Natural killer cell (primary cell): ENCODE data around the gene SRMS. TPM values are rescaled to one million over a fixed set of nuclear protein-coding genes. Genes with fewer than 3 reads are reported as not detected.

ENCODE experiments used
- ATAC-seq, 3 donors: fragments of 150-1000 bp in 2 of 3; fragments of 200-7000 bp in 1 of 3; cut with Tn5 transposase; 1 replicate in 1 of 3; 2 replicates in 2 of 3; pipeline ENCODE4 v1.10.0; 2021; ENCODE audit warnings: mild to moderate bottlenecking in 2 of 3, moderate library complexity in 2 of 3
- DNase-seq, 2 donors: peaks; one replicate each; pipeline versions ENCODE4 v3.0.0 to v3.0.0-alpha.2; 2013 to 2021; ENCODE audit warnings: mixed read lengths in 1 of 2
- H3K27ac ChIP-seq: one replicate; pipeline ENCODE4 v1.5.1; 2013; ENCODE audit warnings: mild to moderate bottlenecking, low read length
- H3K27me3 ChIP-seq: one replicate; pipeline ENCODE4 v1.6.1; 2013; ENCODE audit warnings: low read length; ENCODE audit not compliant: control insufficient read depth, insufficient read depth
- H3K36me3 ChIP-seq: one replicate; pipeline ENCODE4 v1.6.1; 2013; ENCODE audit warnings: low read length; ENCODE audit not compliant: control insufficient read depth, insufficient read depth
- H3K4me1 ChIP-seq: one replicate; pipeline ENCODE4 v1.6.1; 2013; ENCODE audit warnings: low read length; ENCODE audit not compliant: control insufficient read depth, insufficient read depth
- H3K4me3 ChIP-seq: one replicate; pipeline ENCODE4 v1.5.1; 2013; ENCODE audit warnings: low read length
- H3K9me3 ChIP-seq: one replicate; pipeline ENCODE4 v1.6.1; 2013; ENCODE audit warnings: low read length; ENCODE audit not compliant: control insufficient read depth, insufficient read depth
- H3K27ac Mint-ChIP-seq, 2 donors: one replicate each; pipeline ENCODE4 v1.8.0; 2022; ENCODE audit warnings: mild to moderate bottlenecking in 2 of 2, mixed read lengths in 2 of 2, moderate library complexity in 1 of 2
- H3K27me3 Mint-ChIP-seq, 2 donors: one replicate each; pipeline ENCODE4 v1.8.0; 2022; ENCODE audit warnings: low read depth in 2 of 2, mixed read lengths in 2 of 2
- H3K36me3 Mint-ChIP-seq: one replicate; pipeline ENCODE4 v1.8.0; 2022; ENCODE audit warnings: mixed read lengths
- H3K4me1 Mint-ChIP-seq, 2 donors: one replicate each; pipeline ENCODE4 v1.8.0; 2022; ENCODE audit warnings: mixed read lengths in 2 of 2
- H3K4me3 Mint-ChIP-seq: one replicate; pipeline ENCODE4 v1.8.0; 2022; ENCODE audit warnings: mild to moderate bottlenecking, moderate library complexity, mixed read lengths
- H3K9me3 Mint-ChIP-seq, 2 donors: one replicate each; pipeline ENCODE4 v1.8.0; 2022; ENCODE audit warnings: mixed read lengths in 2 of 2
- CTCF ChIP-seq: fragments of 200-600 bp; IDR thresholded peaks from one replicate; pipeline ENCODE4 v1.8.0; 2022; ENCODE audit warnings: antibody characterized with exemption
- WGBS: methylation state at CpG from one replicate; pipeline ENCODE4 v1.1.7; 2013; ENCODE audit warnings: missing lambda C conversion rate; ENCODE audit not compliant: insufficient coverage; 5-methylcytosine and 5-hydroxymethylcytosine counted together
- intact Hi-C: fragments of 100-400 bp; cut with micrococcal nuclease; formaldehyde crosslinking; loops from one replicate; pipeline ENCODE4 v1.14.2; 2022
- total RNA-seq, 4 donors: library from RNA; stranded (reverse); fragments of 120-200 nt in 1 of 4; gene quantifications; one replicate each; pipeline versions ENCODE4 v1.2.3 to v1.2.4, GENCODE V29; 2013 to 2022

SRMS gene
- total RNA-seq, 3 donors from 2014 or later (not counting 1 experiment from before 2014, with no cell fraction given) = 0.16 to 0.23 TPM; not detected in 1

DNA sequence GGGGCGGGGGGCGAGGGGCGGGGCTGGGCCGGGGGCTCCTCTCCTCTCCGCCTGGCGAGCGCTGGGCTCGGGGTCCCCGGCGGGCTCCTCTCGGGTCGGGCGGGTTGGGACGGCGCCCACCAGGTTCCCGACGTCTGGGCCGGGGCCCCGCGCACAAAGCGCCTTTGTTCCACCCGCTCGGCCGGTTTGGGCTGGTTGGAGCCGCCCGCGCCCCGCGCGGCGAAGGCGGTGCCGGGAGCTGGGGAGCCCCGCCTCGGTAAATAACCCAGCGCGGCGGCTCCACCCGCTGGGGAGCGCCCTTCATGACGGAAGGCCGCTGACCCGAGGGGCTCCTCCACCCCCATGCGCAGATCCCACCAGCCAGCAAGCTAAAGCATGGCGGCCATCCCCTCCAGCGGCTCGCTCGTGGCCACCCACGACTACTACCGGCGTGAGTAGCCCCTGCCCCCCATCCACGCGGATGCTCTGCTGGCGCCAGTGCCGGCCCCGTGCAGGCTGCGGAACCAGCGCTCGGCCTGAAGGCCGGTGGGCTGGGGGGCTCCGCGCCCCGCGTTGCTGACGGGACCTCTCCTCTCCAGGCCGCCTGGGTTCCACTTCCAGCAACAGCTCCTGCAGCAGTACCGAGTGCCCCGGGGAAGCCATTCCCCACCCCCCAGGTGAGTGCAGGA, 26.5 kb downstream of the SRMS start:
- TF ChIP-seq CTCF = no peak
- 1% methylated on average over 68 of the region's 68 CpGs for WGBS
- intact Hi-C loops = no loop called here
- peaks cover 0 to 4% of the 10 kb centered on the region in 2 donors for H3K27me3 Mint-ChIP-seq
- Histone ChIP-seq H3K9me3 (peaks cover 7% of the 10 kb centered on the region), H3K4me1 (peaks cover 23% of the 10 kb centered on the region), H3K4me3 (peak overlapping the region; percentile 65), H3K36me3 (peaks cover 6% of the 10 kb centered on the region), H3K27me3 (peaks cover 4% of the 10 kb centered on the region), H3K27ac (peak overlapping the region; percentile 56)
- ATAC-seq (peak; percentile 63 to 79 (median 67)), DNase-seq (peak; percentile 78 to 81)
- peak overlapping the region in 1 of 2 donors; percentile 81 for H3K27ac Mint-ChIP-seq
- peaks cover 0 to 2% of the 10 kb centered on the region in 2 donors for H3K9me3 Mint-ChIP-seq
- no peaks in the 10 kb centered on the region for H3K36me3 Mint-ChIP-seq
- H3K4me1 Mint-ChIP-seq = peaks cover 0 to 17% of the 10 kb centered on the region in 2 donors
- peak overlapping the region; percentile 83 for H3K4me3 Mint-ChIP-seq

- Histone ChIP-seq H3K27me3 (peaks cover 4% of the 10 kb centered on the region), H3K4me3 (peak within 1 kb of the TSS; percentile 66), H3K36me3 (peaks cover 6% of the 10 kb centered on the region), H3K4me1 (peaks cover 23% of the 10 kb centered on the region), H3K9me3 (peaks cover 7% of the 10 kb centered on the region), H3K27ac (peak within 1 kb of the TSS; percentile 56)
- Mint-ChIP-seq H3K9me3 (peaks cover 0 to 2% of the 10 kb centered on the region in 2 donors), H3K36me3 (no peaks in the 10 kb centered on the region), H3K27ac (peak within 1 kb of the TSS in 1 of 2 donors; percentile 81), H3K4me3 (peak within 1 kb of the TSS; percentile 83), H3K4me1 (peaks cover 0 to 17% of the 10 kb centered on the region in 2 donors), H3K27me3 (peaks cover 0 to 4% of the 10 kb centered on the region in 2 donors)
- peak; percentile 87 to 94 for DNase-seq
- WGBS = under 1% methylated on average over 64 of the region's 64 CpGs
- intact Hi-C loops = no loop called here
- no peak for TF ChIP-seq CTCF
- peak; percentile 85 to 96 (median 86) for ATAC-seq
These were observed 27.0 kb downstream of the SRMS start, which contains the start of gene PPDPF for GRCh38 chr20:63520504-63520933. Gene PPDPF, plus strand, starts transcription at chr20:63520765. Its CDS starts 544 bp downstream, at chr20:63521309.

DNA sequence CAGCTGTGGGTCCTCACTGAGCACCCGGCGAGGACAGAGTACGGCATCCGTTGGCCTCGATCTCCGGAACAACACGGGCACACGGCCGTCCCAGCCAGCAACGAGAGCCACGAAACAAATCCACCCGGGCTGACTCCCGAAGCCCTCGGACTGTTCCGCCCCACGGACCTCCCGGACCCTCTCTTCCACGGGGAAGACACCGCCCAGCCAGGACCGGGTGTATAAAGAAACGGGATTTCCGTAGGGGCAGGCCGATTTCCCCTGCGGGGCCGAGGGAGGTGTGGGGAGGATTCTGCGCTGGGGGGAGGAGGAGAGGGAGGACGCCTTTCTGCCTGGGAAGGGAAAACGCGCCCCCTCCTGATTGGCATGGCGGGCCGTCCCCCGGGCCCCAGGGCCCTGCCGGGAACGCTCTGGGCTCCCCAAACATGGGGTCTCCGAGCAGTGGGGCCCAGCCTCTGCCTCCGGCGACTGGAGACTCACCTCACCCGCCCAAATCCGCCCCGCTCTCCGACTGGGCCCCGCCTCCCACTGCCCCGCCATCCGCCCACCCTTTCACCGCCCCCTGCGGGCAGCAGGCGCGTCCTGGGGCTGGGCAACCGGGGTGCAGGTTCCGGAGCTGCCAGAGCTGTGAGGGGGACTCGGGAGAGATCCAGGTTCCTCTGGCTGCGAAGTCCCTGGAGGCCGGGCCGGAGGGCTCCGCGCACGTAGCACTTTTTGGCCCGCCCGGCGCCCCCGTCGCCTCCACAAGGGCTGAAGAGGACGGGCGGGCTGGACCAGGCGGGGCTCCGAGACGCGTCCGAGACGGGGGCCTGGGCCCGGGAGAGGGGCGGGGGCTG, 27.7 kb downstream of the SRMS start:
- peak; percentile 36 to 62 (median 53) for ATAC-seq
- peaks cover 6% of the 10 kb centered on the region for H3K36me3 ChIP-seq
- no peaks in the 10 kb centered on the region for H3K36me3 Mint-ChIP-seq
- peak; percentile 61 to 76 for DNase-seq
- H3K4me1 ChIP-seq = peaks cover 23% of the 10 kb centered on the region
- H3K4me1 Mint-ChIP-seq = peaks cover 0 to 17% of the 10 kb centered on the region in 2 donors
- peaks cover 4% of the 10 kb centered on the region for H3K27me3 ChIP-seq
- H3K4me3 ChIP-seq = peak overlapping the region; percentile 66
- WGBS = under 1% methylated on average over 72 of the region's 72 CpGs
- H3K27me3 Mint-ChIP-seq = peaks cover 0 to 4% of the 10 kb centered on the region in 2 donors
- intact Hi-C loops = no loop called here
- H3K9me3 ChIP-seq = peaks cover 7% of the 10 kb centered on the region
- peak overlapping the region; percentile 76 for H3K4me3 Mint-ChIP-seq
- H3K27ac Mint-ChIP-seq = peak overlapping the region in 1 of 2 donors; percentile 81
- TF ChIP-seq CTCF = no peak
- H3K27ac ChIP-seq = no peak overlapping the region
- peaks cover 0 to 2% of the 10 kb centered on the region in 2 donors for H3K9me3 Mint-ChIP-seq
